ENCODE data around the gene ID3.
"Not testable (repeated sequence)": the region's sequence is repeated elsewhere in the genome, so short reads cannot be mapped to it uniquely, and the experiment has no call there.

Gene ID3

GRCh38 chr1:23555270-23555985 lies 3.9 kb downstream of the ID3 start:
- peak overlapping the region; percentile 48; the same call in 1 of the 2 replicates for H3K4me3 ChIP-seq (ENCODE audit: low read length)

GRCh38 chr1:23554481-23555269 lies 4.6 kb downstream of the ID3 start:
- no peak for TF ChIP-seq ZNF274 (IDR thresholded peaks at IDR 0.05; ENCODE audit: low read depth, low read length)
- H3K4me3 ChIP-seq (ENCODE audit: low read length), result peak overlapping the region; percentile 55; the same call in 1 of the 2 replicates

More at GRCh38 chr1:23555270-23555985, 3.9 kb downstream of the ID3 start:
- TF ChIP-seq ZNF274 (IDR thresholded peaks at IDR 0.05; ENCODE audit: low read depth, low read length), result no peak

GRCh38 chr1:23554127-23554480 lies 5.2 kb downstream of the ID3 start:
- TF ChIP-seq ZNF274 (IDR thresholded peaks at IDR 0.05; ENCODE audit: low read depth, low read length), result no peak
- H3K4me3 ChIP-seq (ENCODE audit: low read length), result peak overlapping the region; percentile 55; the same call in 1 of the 2 replicates

- TF ChIP-seq ZNF274 (IDR thresholded peaks at IDR 0.05; ENCODE audit: low read depth, low read length), result no peak
- H3K4me3 ChIP-seq (ENCODE audit: low read length), result no peak overlapping the region
Measured at GRCh38 chr1:23553231-23554126, 5.8 kb downstream of the ID3 start.

GRCh38 chr1:23551849-23552248 lies 7.5 kb downstream of the ID3 start:
- no peak overlapping the region for H3K4me3 ChIP-seq (ENCODE audit: low read length)
- TF ChIP-seq ZNF274 (IDR thresholded peaks at IDR 0.05; ENCODE audit: low read depth, low read length), result no peak

GRCh38 chr1:23548704-23549143 lies 10.6 kb downstream of the ID3 start:
- no peak overlapping the region for H3K4me3 ChIP-seq (ENCODE audit: low read length)
- no peak for TF ChIP-seq ZNF274 (IDR thresholded peaks at IDR 0.05; ENCODE audit: low read depth, low read length)

- no peak overlapping the region for H3K4me3 ChIP-seq (ENCODE audit: low read length)
- no peak for TF ChIP-seq ZNF274 (IDR thresholded peaks at IDR 0.05; ENCODE audit: low read depth, low read length)
Measured at GRCh38 chr1:23546897-23547584, 12.3 kb downstream of the ID3 start.

- no peak for TF ChIP-seq ZNF274 (IDR thresholded peaks at IDR 0.05; ENCODE audit: low read depth, low read length)
- no peak overlapping the region for H3K4me3 ChIP-seq (ENCODE audit: low read length)
Measured at GRCh38 chr1:23545851-23546250, 13.4 kb downstream of the ID3 start.

- H3K4me3 ChIP-seq (ENCODE audit: low read length), result no peak overlapping the region
- no peak for TF ChIP-seq ZNF274 (IDR thresholded peaks at IDR 0.05; ENCODE audit: low read depth, low read length)
Measured at GRCh38 chr1:23544444-23545389, 14.6 kb downstream of the ID3 start.

GRCh38 chr1:23543707-23544443 lies 15.4 kb downstream of the ID3 start:
- TF ChIP-seq ZNF274 (IDR thresholded peaks at IDR 0.05; ENCODE audit: low read depth, low read length), result no peak
- H3K4me3 ChIP-seq (ENCODE audit: low read length), result no peak overlapping the region

GRCh38 chr1:23542940-23543339 lies 16.4 kb downstream of the ID3 start:
- H3K4me3 ChIP-seq (ENCODE audit: low read length), result not testable (repeated sequence)

GRCh38 chr1:23539698-23540266 lies 19.5 kb downstream of the ID3 start:
- H3K4me3 ChIP-seq (ENCODE audit: low read length), result no peak overlapping the region
- TF ChIP-seq ZNF274 (IDR thresholded peaks at IDR 0.05; ENCODE audit: low read depth, low read length), result no peak
